ENCODE data around the gene COG2.

- TF ChIP-seq CTCF (IDR thresholded peaks at IDR 0.05) (no peak), POLR2AphosphoS5 (IDR thresholded peaks at IDR 0.05) (no peak)
Observed at GRCh38 chr1:230693221-230693620, 50.9 kb downstream of the COG2 start.
